AG04450 (cell line): Measurements from ENCODE around the gene NRCAM. TPM values are rescaled to one million over a fixed set of nuclear protein-coding genes. Genes with fewer than 3 reads are reported as not detected.

Experiments used
- CTCF ChIA-PET: fragments of 300-600, 350-600 bp; formaldehyde crosslinking; extraction: SDS; loops from one replicate; lab custom pipeline; 2022; ENCODE audit warnings: antibody characterized with exemption, inconsistent platforms; lab: Charles Lee
- POLR2A ChIA-PET: fragments of 350-600 bp; formaldehyde crosslinking; extraction: SDS; loops from one replicate; lab custom pipeline; 2021; ENCODE audit warnings: antibody characterized with exemption, inconsistent platforms; lab: Yijun Ruan, JAX
- DNase-seq: peaks from one replicate; pipeline ENCODE4 v3.0.0-alpha.2; 2011; ENCODE audit warnings: low read depth, low spot score
- H3K27ac ChIP-seq: one replicate; pipeline ENCODE4 v1.5.1; 2012; ENCODE audit warnings: low read depth, low read length, control low read depth
- H3K27me3 ChIP-seq: one replicate; pipeline ENCODE4 v1.6.0; 2012; ENCODE audit warnings: low read length; ENCODE audit not compliant: control insufficient read depth, insufficient read depth
- H3K4me3 ChIP-seq: 2 replicates; pipeline ENCODE4 v1.5.1; 2011; ENCODE audit warnings: mild to moderate bottlenecking, low read depth, low read length, control low read depth
- H3K9me3 ChIP-seq: 2 replicates; pipeline ENCODE4 v1.5.1; 2012; ENCODE audit warnings: low read length; ENCODE audit not compliant: control insufficient read depth, insufficient read depth
- CTCF ChIP-seq: IDR thresholded peaks from 2 replicates; pipeline ENCODE4 v1.5.1; 2011; ENCODE audit warnings: low read depth, low read length, control low read depth, inconsistent platforms
- polyA plus RNA-seq: library from polyadenylated mRNA; depleted of rRNA; stranded (reverse); fragments of >200 nt; gene quantifications from 2 replicates; pipeline ENCODE4 v1.2.3, GENCODE V29; 2011

Gene NRCAM
- polyA plus RNA-seq, 1 experiment = 0.66 TPM

GRCh38 chr7:108193594-108194498 lies 262.4 kb downstream of the NRCAM start:
- POLR2A ChIA-PET = no interaction called here

GRCh38 chr7:108190891-108191290 lies 265.3 kb downstream of the NRCAM start:
- Histone ChIP-seq H3K27ac (no peak overlapping the region), H3K4me3 (no peak overlapping the region), H3K9me3 (no peaks in the 10 kb centered on the region), H3K27me3 (no peaks in the 10 kb centered on the region)
- no peak for TF ChIP-seq CTCF
- no peak for DNase-seq
- ChIA-PET CTCF (no interaction called here), POLR2A (no interaction called here)

More at GRCh38 chr7:108193594-108194498, 262.4 kb downstream of the NRCAM start:
- Histone ChIP-seq H3K9me3 (no peaks in the 10 kb centered on the region), H3K4me3 (no peak overlapping the region), H3K27ac (no peak overlapping the region), H3K27me3 (no peaks in the 10 kb centered on the region)
- TF ChIP-seq CTCF = no peak
- CTCF ChIA-PET = interaction anchor here (3.1 kb wide), 1 partner anchor 304 kb away, joined by 12 read pairs; no protein-coding TSS in a partner anchor
- DNase-seq = no peak

GRCh38 chr7:108189733-108190388 lies 266.4 kb downstream of the NRCAM start:
- POLR2A ChIA-PET = no interaction called here
- H3K27ac ChIP-seq = no peak overlapping the region
- DNase-seq = no peak
- H3K4me3 ChIP-seq = no peak overlapping the region
- H3K9me3 ChIP-seq = no peaks in the 10 kb centered on the region
- CTCF ChIA-PET = interaction anchor here (0.8 to 1.7 kb wide), 4 partner anchors 8 to 307 kb away, joined by 3 to 5 read pairs (median 4); no protein-coding TSS in a partner anchor
- TF ChIP-seq CTCF = no peak
- H3K27me3 ChIP-seq = no peaks in the 10 kb centered on the region

- DNase-seq = no peak
- TF ChIP-seq CTCF = no peak
- Histone ChIP-seq H3K4me3 (no peak overlapping the region), H3K9me3 (no peaks in the 10 kb centered on the region), H3K27me3 (no peaks in the 10 kb centered on the region), H3K27ac (no peak overlapping the region)
- CTCF ChIA-PET = interaction anchor here (0.7 to 1.7 kb wide), 3 partner anchors 264 to 309 kb away, joined by 5 read pairs; no protein-coding TSS in a partner anchor
- POLR2A ChIA-PET = no interaction called here
Measured at GRCh38 chr7:108188724-108189123, 267.5 kb downstream of the NRCAM start.
